AG04450 (cell line): ENCODE results near the gene ZBTB7C. TPM values are rescaled to one million over a fixed set of nuclear protein-coding genes. Genes with fewer than 3 reads are reported as not detected.

Experiments
- CTCF ChIA-PET: fragments of 300-600, 350-600 bp; formaldehyde crosslinking; extraction: SDS; loops from one replicate; lab custom pipeline; 2022; ENCODE audit warnings: antibody characterized with exemption, inconsistent platforms; lab: Charles Lee
- POLR2A ChIA-PET: fragments of 350-600 bp; formaldehyde crosslinking; extraction: SDS; loops from one replicate; lab custom pipeline; 2021; ENCODE audit warnings: antibody characterized with exemption, inconsistent platforms; lab: Yijun Ruan, JAX
- DNase-seq: peaks from one replicate; pipeline ENCODE4 v3.0.0-alpha.2; 2011; ENCODE audit warnings: low read depth, low spot score
- H3K27ac ChIP-seq: one replicate; pipeline ENCODE4 v1.5.1; 2012; ENCODE audit warnings: low read depth, low read length, control low read depth
- H3K27me3 ChIP-seq: one replicate; pipeline ENCODE4 v1.6.0; 2012; ENCODE audit warnings: low read length; ENCODE audit not compliant: control insufficient read depth, insufficient read depth
- H3K4me3 ChIP-seq: 2 replicates; pipeline ENCODE4 v1.5.1; 2011; ENCODE audit warnings: mild to moderate bottlenecking, low read depth, low read length, control low read depth
- H3K9me3 ChIP-seq: 2 replicates; pipeline ENCODE4 v1.5.1; 2012; ENCODE audit warnings: low read length; ENCODE audit not compliant: control insufficient read depth, insufficient read depth
- polyA plus RNA-seq: library from polyadenylated mRNA; depleted of rRNA; stranded (reverse); fragments of >200 nt; gene quantifications from 2 replicates; pipeline ENCODE4 v1.2.3, GENCODE V29; 2011
- TF ChIP-seq, protein P1 (sequence below): IDR thresholded peaks from 2 replicates; pipeline ENCODE4 v1.5.1; 2011; ENCODE audit warnings: low read depth, low read length, control low read depth, inconsistent platforms

Gene ZBTB7C
- polyA plus RNA-seq, 1 experiment = not detected

DNA sequence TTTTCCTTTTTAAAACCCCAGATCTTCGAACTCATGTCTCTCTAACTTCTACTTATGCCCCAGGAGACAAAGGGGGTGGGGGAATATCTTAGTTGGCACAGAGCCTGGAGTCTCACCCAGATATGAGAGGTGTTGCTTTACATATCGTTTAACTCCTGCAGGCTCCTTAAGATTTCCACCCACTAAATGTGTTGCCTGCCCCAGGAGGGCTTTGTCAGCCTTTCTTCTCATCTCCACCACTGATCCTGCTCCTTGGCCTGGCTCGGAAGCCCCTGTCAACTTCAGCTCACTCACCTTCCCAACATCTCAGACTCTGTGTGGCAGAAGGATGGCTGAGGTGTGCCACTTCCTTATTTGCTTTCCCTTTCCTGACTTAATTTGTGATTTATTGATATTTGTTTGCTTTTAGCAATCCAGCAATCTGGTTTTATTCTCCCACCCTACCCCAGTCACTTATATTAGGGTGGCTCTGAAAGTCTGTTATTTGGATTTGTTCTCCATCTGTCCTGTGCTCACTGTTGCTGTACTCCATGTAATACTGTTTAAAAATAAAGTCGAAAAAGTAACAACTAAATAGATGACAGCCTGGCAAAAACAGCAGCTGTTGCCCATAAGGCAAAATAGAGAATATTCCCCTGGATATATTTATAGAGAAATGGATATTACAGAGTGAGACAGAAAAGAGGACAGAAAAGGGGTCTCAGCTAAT is 200.6 kb downstream of the ZBTB7C start:
- peaks cover 3% of the 10 kb centered on the region for H3K27me3 ChIP-seq
- ChIA-PET POLR2A (no interaction called here), CTCF (no interaction called here)
- DNase-seq = no peak
- H3K27ac ChIP-seq = no peak overlapping the region
- H3K4me3 ChIP-seq = no peak overlapping the region
- no peaks in the 10 kb centered on the region for H3K9me3 ChIP-seq
- TF ChIP-seq, protein P1, sequence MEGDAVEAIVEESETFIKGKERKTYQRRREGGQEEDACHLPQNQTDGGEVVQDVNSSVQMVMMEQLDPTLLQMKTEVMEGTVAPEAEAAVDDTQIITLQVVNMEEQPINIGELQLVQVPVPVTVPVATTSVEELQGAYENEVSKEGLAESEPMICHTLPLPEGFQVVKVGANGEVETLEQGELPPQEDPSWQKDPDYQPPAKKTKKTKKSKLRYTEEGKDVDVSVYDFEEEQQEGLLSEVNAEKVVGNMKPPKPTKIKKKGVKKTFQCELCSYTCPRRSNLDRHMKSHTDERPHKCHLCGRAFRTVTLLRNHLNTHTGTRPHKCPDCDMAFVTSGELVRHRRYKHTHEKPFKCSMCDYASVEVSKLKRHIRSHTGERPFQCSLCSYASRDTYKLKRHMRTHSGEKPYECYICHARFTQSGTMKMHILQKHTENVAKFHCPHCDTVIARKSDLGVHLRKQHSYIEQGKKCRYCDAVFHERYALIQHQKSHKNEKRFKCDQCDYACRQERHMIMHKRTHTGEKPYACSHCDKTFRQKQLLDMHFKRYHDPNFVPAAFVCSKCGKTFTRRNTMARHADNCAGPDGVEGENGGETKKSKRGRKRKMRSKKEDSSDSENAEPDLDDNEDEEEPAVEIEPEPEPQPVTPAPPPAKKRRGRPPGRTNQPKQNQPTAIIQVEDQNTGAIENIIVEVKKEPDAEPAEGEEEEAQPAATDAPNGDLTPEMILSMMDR = no peak

DNA sequence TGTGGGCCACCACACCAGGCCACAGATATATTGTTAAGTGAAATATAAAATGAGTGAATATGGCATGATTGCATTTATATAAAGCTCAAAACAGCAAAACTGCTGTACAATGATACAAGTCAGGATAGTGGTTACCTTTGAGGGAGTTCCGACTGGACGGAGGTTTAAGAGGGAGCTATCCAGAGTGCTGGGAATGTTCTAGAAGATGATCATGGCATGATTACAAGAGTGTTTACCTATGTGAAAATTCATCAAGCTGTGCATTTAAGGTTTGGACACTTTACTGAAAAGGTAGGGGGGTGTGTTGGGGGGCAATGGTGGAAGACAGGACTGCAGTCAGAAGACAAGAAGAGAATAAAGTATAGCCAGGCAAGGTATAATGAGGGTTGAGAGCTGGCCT is 201.4 kb downstream of the ZBTB7C start:
- TF ChIP-seq, protein P1 = no peak
- ChIA-PET CTCF (no interaction called here), POLR2A (no interaction called here)
- Histone ChIP-seq H3K27ac (no peak overlapping the region), H3K9me3 (no peaks in the 10 kb centered on the region), H3K27me3 (no peaks in the 10 kb centered on the region), H3K4me3 (no peak overlapping the region)
- no peak for DNase-seq

DNA sequence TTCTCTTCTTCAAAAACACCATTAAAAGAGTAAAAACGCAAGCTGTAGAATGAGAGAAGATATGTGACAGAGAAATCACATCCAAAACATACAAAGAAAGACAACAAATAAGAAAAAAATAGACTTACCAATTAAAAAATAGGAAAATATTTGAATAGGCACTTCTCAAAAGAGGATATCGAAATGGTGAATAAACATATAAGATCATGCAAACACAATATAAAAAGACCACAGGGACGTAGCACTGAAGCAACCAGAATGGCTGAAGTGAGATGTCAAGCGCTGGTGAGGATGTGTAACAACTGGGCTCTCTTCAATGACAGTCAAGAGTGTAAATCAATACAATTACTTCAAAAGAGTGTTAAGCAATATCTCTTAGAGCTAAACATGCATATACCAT is 202.3 kb downstream of the ZBTB7C start:
- TF ChIP-seq, protein P1 = no peak
- H3K27ac ChIP-seq = no peak overlapping the region
- ChIA-PET POLR2A (no interaction called here), CTCF (no interaction called here)
- DNase-seq = no peak
- no peak overlapping the region for H3K4me3 ChIP-seq
- no peaks in the 10 kb centered on the region for H3K9me3 ChIP-seq
- no peaks in the 10 kb centered on the region for H3K27me3 ChIP-seq

DNA sequence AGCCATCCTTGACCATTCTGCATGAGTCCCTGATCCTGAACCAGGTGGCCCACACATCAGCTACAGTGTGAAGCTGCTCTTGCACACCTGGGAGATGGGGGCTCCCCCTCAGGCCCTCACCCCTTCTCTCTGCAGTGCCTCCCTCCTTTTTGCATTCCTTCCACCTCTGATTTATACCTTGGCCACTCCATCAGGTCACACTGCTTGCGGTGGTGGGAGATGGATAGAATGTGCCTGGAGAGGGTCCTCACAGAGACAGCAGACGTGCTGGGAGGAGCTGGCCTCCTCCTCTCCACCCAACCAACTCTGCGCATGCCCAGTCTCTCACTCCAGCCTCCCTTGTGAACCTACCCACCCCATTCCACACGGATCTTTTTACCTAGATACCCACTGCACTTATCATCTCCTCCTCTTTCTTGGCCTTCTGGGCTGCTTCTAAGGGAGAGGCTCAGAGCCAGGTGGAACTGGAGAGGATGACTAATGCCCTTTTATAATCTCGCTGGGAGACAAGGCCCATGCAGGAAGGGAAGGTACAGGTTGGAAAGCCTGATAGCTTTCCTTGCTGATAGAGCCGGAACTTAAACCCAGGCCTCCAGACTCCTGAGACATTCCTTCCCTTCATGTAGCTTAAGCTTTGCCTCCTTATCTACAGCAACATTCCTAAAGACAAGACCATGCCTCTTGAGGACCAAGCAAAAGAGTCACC is 205.1 kb downstream of the ZBTB7C start:
- DNase-seq = no peak
- H3K27ac ChIP-seq = no peak overlapping the region
- TF ChIP-seq, protein P1 = no peak
- no peak overlapping the region for H3K4me3 ChIP-seq
- H3K9me3 ChIP-seq = no peaks in the 10 kb centered on the region
- H3K27me3 ChIP-seq = peaks cover 1% of the 10 kb centered on the region
- CTCF ChIA-PET = no interaction called here
- POLR2A ChIA-PET = no interaction called here

DNA sequence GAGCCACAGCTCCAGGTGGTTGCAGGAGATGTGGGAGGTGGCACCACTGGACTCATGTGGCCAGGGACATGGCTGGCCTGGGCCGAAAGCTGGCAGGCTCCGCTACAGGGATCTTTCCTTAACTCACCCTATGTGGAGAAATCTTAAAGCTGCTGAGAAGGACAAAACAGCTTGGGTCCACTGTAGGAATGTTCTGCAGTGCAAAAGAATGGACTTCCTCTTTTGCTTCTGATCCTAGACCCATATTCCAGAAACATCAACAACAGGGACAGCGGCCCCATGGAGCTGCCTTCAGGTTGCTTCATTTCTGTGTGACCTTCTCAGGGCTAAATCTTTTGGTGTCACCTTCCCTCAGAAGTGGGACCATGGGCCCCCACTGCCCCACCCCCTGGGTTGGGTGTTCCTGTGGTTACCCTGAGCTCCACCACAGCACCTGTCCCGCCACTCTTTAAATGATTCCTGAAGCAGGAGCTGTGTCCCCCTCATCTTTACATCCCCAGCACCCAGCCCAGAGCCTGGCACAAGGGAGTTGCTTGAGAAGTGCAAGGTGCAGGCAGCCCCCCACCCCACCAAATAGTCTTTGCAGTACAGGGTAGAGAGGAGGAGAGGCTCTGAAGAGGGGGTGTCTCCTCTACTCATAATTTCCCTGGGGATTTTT is 205.8 kb downstream of the ZBTB7C start:
- Histone ChIP-seq H3K4me3 (no peak overlapping the region), H3K9me3 (no peaks in the 10 kb centered on the region), H3K27me3 (peaks cover 7% of the 10 kb centered on the region), H3K27ac (no peak overlapping the region)
- no peak for DNase-seq
- TF ChIP-seq, protein P1 = no peak
- CTCF ChIA-PET = no interaction called here
- POLR2A ChIA-PET = no interaction called here
